GM19240 (cell line): ENCODE measurements around the gene NSMCE1.
A peak's percentile ranks its signal among the peaks of the same experiment; 100 is the strongest.

Experiments used
- DNase-seq: peaks from one replicate; pipeline ENCODE4 v3.0.0; 2011; ENCODE audit warnings: low spot score; ENCODE audit not compliant: insufficient read length

NSMCE1 gene

GRCh38 chr16:27195941-27196595, 72.5 kb downstream of the NSMCE1 start:
- DNase-seq = no peak

- DNase-seq = no peak
Measured at GRCh38 chr16:27195076-27195741, 73.4 kb downstream of the NSMCE1 start.

DNA sequence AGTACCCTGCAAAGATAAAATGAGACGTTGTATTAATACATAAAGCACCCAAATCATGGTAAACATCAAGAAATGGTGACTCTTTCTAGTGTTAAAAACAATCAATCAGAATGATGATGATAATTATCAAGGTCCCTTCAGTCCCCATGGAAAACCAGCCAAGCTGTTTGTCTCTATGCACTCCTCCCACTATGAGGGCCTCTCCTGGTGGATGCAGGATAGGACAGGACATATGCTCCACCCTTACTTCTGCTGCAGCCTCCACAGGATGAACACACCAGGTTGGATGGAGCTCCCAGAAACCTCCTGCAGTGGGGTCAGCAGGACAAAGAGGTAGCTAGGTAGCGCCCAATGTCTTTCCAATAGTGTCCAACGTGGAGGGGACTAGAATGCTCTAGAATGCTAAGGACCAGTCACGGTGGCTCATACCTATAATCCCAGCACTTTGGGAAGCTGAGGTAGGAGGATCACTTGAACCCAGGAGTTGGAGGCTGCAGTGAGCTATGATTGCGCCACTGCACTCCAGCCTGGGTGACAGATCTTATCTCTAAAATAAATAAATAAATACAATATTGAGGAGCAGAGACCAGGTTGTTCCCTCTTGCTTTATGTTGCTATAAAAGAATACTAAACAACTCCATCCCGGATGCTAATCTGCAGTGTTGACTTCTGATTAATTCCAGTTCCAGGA, 75.1 kb downstream of the NSMCE1 start:
- DNase-seq = no peak

DNA sequence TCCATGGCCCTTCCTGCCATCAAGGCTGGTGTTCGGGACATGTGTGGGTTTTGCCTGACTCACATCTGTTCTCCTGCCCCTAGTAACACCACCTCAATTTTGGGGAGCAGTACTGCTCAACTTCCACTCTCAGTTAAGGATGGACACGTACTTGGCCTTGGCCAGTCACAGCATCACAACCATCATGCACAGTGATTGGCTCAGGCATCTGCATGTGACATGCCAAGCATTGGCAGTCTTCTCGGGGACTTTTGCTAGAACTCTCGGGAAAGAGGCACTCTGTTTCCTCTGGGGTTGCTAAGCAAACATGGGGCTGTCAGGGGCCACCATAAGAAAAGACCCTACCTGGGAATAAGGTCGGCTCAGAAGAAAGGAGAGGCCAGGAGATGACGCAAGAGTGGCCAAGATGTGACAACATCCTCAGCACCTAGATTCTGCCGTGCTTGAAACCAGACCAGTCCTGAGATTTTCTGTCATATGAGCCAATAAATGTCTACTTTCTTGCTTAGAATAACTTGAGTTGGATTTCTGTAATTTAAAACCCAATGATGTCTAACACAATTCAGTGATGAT, 77.1 kb downstream of the NSMCE1 start:
- DNase-seq = no peak

DNA sequence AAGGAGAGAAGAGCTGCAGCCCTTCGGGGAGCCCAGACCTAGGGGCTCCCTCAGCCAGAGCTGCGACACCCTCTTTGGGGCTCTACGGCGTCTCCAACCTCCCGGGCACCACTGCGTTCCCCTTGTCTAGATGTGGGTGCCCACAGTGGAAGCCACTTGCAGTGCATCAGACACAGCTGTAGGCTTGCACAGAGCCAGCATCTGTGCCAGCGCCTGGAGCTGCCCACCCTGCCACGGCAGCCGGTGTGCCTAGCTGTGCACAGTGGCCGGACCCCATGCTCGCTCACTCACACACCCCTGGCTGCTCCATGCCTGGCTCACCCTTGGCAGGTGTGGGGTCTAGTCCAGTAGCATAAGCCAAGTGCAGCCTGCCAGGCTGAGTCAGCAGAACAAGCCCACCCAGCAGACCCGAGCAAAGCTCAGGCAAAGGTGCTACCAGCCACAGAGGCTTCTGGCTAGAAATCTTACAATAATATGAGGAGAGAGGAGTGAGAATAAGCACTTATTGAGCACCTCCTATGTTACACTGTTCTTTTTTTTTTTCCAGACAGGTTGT, 78.2 kb downstream of the NSMCE1 start:
- DNase-seq = no peak

DNA sequence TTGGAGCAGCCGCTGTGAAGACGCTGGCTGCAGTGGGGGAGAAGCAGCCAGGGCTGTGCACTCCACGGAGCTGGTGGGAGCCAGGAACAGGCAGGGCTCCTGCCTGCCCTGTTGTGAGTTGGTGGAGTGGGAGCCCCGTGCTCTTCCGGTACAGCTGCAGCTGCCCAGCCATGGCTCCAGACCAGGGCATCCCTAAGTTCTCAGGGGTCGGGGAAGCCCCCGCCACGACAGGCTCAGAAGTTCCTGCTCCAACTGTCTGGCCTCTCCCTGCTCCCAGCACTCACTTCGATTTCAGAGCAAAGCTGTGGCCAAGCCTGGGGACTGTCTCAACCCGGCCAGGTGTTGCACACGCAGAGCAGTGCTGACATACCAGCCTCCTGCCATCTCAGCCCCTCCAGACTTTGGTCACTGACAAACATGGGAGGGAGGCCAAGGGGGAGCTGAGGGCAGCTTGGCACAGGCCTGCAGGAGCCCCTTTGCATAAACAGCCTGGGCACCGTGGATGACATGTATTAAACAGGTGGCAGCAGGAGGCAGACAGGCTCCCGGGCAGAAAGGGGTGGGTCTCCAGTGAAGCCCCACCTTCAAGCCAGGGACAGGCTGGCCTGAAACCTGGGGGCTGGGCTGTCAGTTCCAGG, 79.1 kb downstream of the NSMCE1 start:
- DNase-seq = no peak

DNA sequence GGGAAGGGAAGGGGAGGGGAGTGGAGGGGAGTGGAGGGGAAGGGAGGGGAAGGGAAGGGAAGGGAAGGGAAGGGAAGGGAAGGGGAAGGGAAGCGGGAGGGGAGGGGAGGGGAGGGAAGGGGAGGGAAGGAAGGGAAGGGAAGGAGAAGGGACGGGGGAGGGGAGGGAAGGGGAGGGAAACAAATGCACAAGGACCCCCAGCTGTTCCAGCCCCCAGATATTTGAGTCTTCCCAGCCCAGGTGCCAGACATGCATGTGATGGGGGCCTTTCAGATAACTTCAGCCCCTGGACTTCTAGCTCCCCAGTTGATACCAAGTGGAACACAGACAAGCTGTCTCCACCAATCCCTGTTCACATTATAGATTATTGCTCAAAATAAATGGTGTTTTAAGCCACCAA, 79.9 kb downstream of the NSMCE1 start:
- no peak for DNase-seq

DNA sequence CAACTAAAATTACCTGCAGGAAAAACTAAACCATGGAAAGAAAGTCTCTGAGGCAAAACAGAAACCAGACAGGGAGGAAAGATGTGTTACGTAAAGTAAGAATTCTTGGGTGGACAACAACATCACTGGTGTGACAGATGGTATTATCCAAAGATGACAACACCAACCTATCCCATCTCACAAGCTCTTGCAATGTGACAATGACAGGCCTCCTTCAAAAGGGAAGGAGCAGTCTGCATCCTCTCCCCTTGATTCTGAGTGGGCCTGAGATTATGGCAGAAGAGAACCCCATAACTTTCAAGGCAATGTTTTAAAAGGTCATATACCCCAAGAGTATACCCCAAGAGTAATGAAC, 82.8 kb downstream of the NSMCE1 start:
- DNase-seq = no peak

DNA sequence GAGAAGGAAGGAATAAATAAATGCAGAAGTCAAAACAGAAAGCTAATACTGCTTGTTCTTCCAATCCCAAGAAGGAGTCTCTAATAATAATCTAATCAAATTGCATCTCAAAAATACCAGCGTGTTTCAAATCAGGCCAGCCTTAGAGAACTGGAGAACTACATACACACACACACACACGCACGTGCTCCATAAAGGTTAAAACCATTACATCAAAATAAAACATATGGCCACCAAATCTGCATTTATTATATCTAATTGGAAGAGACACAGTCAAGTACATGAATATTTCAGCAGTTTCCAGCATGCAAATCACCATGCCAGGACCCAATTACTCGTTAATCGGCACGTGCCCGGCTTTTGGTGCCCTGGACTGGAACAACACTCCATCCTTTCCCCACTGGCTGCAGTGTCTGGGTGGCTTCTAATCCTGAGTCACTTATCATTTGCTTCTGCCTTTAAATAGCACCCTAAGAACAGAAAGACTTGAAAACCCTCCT, 85.6 kb downstream of the NSMCE1 start:
- DNase-seq = no peak

- no peak for DNase-seq
Measured at GRCh38 chr16:27181019-27181790, 87.4 kb downstream of the NSMCE1 start.

- peak; percentile 79 for DNase-seq
Measured at GRCh38 chr16:27179500-27180072, 89.0 kb downstream of the NSMCE1 start.

DNA sequence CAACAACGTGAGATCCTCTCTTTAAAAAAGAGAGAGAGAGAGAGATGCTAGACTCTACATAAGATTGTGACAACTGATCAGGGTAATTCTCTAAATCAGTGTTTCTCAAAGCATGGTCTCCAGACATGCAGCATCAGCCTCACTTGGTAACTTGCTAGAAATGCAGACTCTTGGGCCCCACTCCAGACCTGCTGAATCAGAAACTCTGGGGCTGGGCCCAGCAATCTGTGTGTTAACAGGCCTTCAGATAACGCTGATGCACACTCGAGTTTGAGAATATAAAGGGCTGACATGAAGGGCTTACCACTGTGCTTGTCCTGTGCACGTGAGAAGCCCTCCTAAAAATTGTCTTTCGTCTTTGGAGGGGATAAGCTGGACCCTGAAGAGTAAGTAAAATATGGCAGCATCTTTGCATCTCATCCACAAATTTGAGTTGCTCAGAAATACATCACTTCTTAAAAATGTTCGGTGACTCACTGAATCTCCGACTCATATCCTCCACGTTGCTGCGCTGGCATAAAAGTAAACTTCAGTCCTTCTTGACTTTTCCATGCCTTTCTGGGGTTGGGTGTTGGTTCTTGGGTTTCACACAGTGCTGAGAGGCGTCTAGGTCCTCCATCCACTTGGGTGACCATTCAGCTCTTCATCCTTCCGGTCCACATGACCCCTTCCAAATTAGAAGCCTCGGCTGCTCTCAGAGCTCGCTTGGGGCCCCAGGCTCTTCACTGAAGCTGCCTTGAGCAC, 91.4 kb downstream of the NSMCE1 start:
- no peak for DNase-seq

- no peak for DNase-seq
Measured at GRCh38 chr16:27175888-27176287, 92.7 kb downstream of the NSMCE1 start.
